Activated T-helper 17 cell treated with anti-CD3 and anti-CD28 coated beads, Interleukin-2, amount 50 U/mL, for 72 hours (primary cell): ENCODE results near the gene SLC1A1. TPM values are rescaled to one million over a fixed set of nuclear protein-coding genes. Genes with fewer than 3 reads are reported as not detected.
"Not testable (repeated sequence)": the region's sequence is repeated elsewhere in the genome, so short reads cannot be mapped to it uniquely, and the experiment has no call there.

Experiments used
- ATAC-seq: fragments of 150-1000 bp; cut with Tn5 transposase; replicated peaks from 2 replicates; pipeline ENCODE4 v1.10.0; 2021; ENCODE audit warnings: mild to moderate bottlenecking, moderate library complexity
- H3K27ac Mint-ChIP-seq: one replicate; pipeline ENCODE4 v1.8.0; 2022; ENCODE audit warnings: mixed read lengths
- H3K27me3 Mint-ChIP-seq: one replicate; pipeline ENCODE4 v1.8.0; 2022; ENCODE audit warnings: mixed read lengths
- H3K36me3 Mint-ChIP-seq: one replicate; pipeline ENCODE4 v1.8.0; 2022; ENCODE audit warnings: low read depth, mild to moderate bottlenecking, mixed read lengths
- H3K4me1 Mint-ChIP-seq: one replicate; pipeline ENCODE4 v1.8.0; 2022; ENCODE audit warnings: mixed read lengths
- H3K4me3 Mint-ChIP-seq: one replicate; pipeline ENCODE4 v1.8.0; 2022; ENCODE audit warnings: mild to moderate bottlenecking, mixed read lengths
- H3K9me3 Mint-ChIP-seq: one replicate; pipeline ENCODE4 v1.8.0; 2022; ENCODE audit warnings: mixed read lengths
- total RNA-seq, 2 donors: library from RNA; stranded (reverse); gene quantifications; one replicate each; pipeline ENCODE4 v1.2.3, GENCODE V29; 2022

The SLC1A1 gene
- total RNA-seq, 2 donors from 2014 or later: 0.45 TPM; not detected in 1

- Mint-ChIP-seq H3K27me3 (no peaks in the 10 kb centered on the region), H3K4me3 (no peak overlapping the region), H3K27ac (no peak overlapping the region), H3K36me3 (no peaks in the 10 kb centered on the region), H3K9me3 (no peaks in the 10 kb centered on the region), H3K4me1 (no peaks in the 10 kb centered on the region)
- no peak for ATAC-seq
Observed at GRCh38 chr9:4541856-4542255, 51.6 kb downstream of the SLC1A1 start.

GRCh38 chr9:4544714-4545113 is 54.4 kb downstream of the SLC1A1 start:
- not testable (repeated sequence) for H3K36me3 Mint-ChIP-seq, H3K4me1 Mint-ChIP-seq, H3K9me3 Mint-ChIP-seq, H3K4me3 Mint-ChIP-seq, H3K27me3 Mint-ChIP-seq, ATAC-seq, H3K27ac Mint-ChIP-seq

- Mint-ChIP-seq H3K9me3 (no peaks in the 10 kb centered on the region), H3K36me3 (no peaks in the 10 kb centered on the region), H3K4me1 (no peaks in the 10 kb centered on the region), H3K27ac (no peak overlapping the region), H3K4me3 (no peak overlapping the region), H3K27me3 (no peaks in the 10 kb centered on the region)
- no peak for ATAC-seq
Observed at GRCh38 chr9:4547016-4547415, 56.7 kb downstream of the SLC1A1 start.

GRCh38 chr9:4548811-4549725 is 58.8 kb downstream of the SLC1A1 start:
- H3K4me3 Mint-ChIP-seq: no peak overlapping the region
- ATAC-seq: no peak
- no peak overlapping the region for H3K27ac Mint-ChIP-seq
- H3K27me3 Mint-ChIP-seq: no peaks in the 10 kb centered on the region
- H3K9me3 Mint-ChIP-seq: no peaks in the 10 kb centered on the region
- no peaks in the 10 kb centered on the region for H3K36me3 Mint-ChIP-seq
- H3K4me1 Mint-ChIP-seq: peaks cover under 1% of the 10 kb centered on the region

GRCh38 chr9:4549751-4550295 is 59.6 kb downstream of the SLC1A1 start:
- Mint-ChIP-seq H3K4me3 (no peak overlapping the region), H3K36me3 (no peaks in the 10 kb centered on the region), H3K4me1 (peaks cover 4% of the 10 kb centered on the region), H3K9me3 (no peaks in the 10 kb centered on the region), H3K27me3 (no peaks in the 10 kb centered on the region), H3K27ac (no peak overlapping the region)
- no peak for ATAC-seq

GRCh38 chr9:4550777-4551484 is 60.7 kb downstream of the SLC1A1 start:
- no peak overlapping the region for H3K4me3 Mint-ChIP-seq
- H3K27ac Mint-ChIP-seq: no peak overlapping the region
- no peaks in the 10 kb centered on the region for H3K9me3 Mint-ChIP-seq
- H3K27me3 Mint-ChIP-seq: no peaks in the 10 kb centered on the region
- H3K4me1 Mint-ChIP-seq: peaks cover 4% of the 10 kb centered on the region
- no peaks in the 10 kb centered on the region for H3K36me3 Mint-ChIP-seq
- ATAC-seq: no peak

GRCh38 chr9:4553951-4554381 is 63.7 kb downstream of the SLC1A1 start:
- Mint-ChIP-seq H3K4me3 (no peak overlapping the region), H3K27ac (peak overlapping the region; percentile 58), H3K36me3 (no peaks in the 10 kb centered on the region), H3K4me1 (peaks cover 4% of the 10 kb centered on the region), H3K9me3 (no peaks in the 10 kb centered on the region), H3K27me3 (no peaks in the 10 kb centered on the region)
- no peak for ATAC-seq

- Mint-ChIP-seq H3K27ac (no peak overlapping the region), H3K27me3 (no peaks in the 10 kb centered on the region), H3K36me3 (no peaks in the 10 kb centered on the region), H3K9me3 (no peaks in the 10 kb centered on the region), H3K4me1 (peaks cover 4% of the 10 kb centered on the region), H3K4me3 (no peak overlapping the region)
- ATAC-seq: no peak
Observed at GRCh38 chr9:4555236-4555635, 65.0 kb downstream of the SLC1A1 start.

GRCh38 chr9:4558371-4558998 is 68.2 kb downstream of the SLC1A1 start:
- Mint-ChIP-seq H3K36me3 (no peaks in the 10 kb centered on the region), H3K9me3 (no peaks in the 10 kb centered on the region), H3K27ac (no peak overlapping the region), H3K27me3 (no peaks in the 10 kb centered on the region), H3K4me3 (no peak overlapping the region), H3K4me1 (peaks cover 5% of the 10 kb centered on the region)
- ATAC-seq: no peak

GRCh38 chr9:4559261-4560182 is 69.3 kb downstream of the SLC1A1 start:
- ATAC-seq: no peak
- no peak overlapping the region for H3K27ac Mint-ChIP-seq
- peaks cover 5% of the 10 kb centered on the region for H3K4me1 Mint-ChIP-seq
- no peak overlapping the region for H3K4me3 Mint-ChIP-seq
- H3K9me3 Mint-ChIP-seq: no peaks in the 10 kb centered on the region
- no peaks in the 10 kb centered on the region for H3K27me3 Mint-ChIP-seq
- no peaks in the 10 kb centered on the region for H3K36me3 Mint-ChIP-seq

GRCh38 chr9:4563105-4563504 is 72.8 kb downstream of the SLC1A1 start:
- peaks cover 5% of the 10 kb centered on the region for H3K4me1 Mint-ChIP-seq
- H3K27ac Mint-ChIP-seq: no peak overlapping the region
- no peaks in the 10 kb centered on the region for H3K27me3 Mint-ChIP-seq
- no peak for ATAC-seq
- H3K9me3 Mint-ChIP-seq: no peaks in the 10 kb centered on the region
- H3K36me3 Mint-ChIP-seq: no peaks in the 10 kb centered on the region
- no peak overlapping the region for H3K4me3 Mint-ChIP-seq

- no peak overlapping the region for H3K4me3 Mint-ChIP-seq
- H3K27me3 Mint-ChIP-seq: no peaks in the 10 kb centered on the region
- no peaks in the 10 kb centered on the region for H3K36me3 Mint-ChIP-seq
- H3K9me3 Mint-ChIP-seq: no peaks in the 10 kb centered on the region
- H3K27ac Mint-ChIP-seq: no peak overlapping the region
- peaks cover 5% of the 10 kb centered on the region for H3K4me1 Mint-ChIP-seq
- no peak for ATAC-seq
Observed at GRCh38 chr9:4566806-4567205, 76.5 kb downstream of the SLC1A1 start.

GRCh38 chr9:4567601-4568000 is 77.3 kb downstream of the SLC1A1 start:
- Mint-ChIP-seq H3K27ac (no peak overlapping the region), H3K27me3 (no peaks in the 10 kb centered on the region), H3K9me3 (no peaks in the 10 kb centered on the region), H3K4me1 (peaks cover 5% of the 10 kb centered on the region), H3K36me3 (no peaks in the 10 kb centered on the region), H3K4me3 (no peak overlapping the region)
- ATAC-seq: no peak

- H3K36me3 Mint-ChIP-seq: no peaks in the 10 kb centered on the region
- no peaks in the 10 kb centered on the region for H3K27me3 Mint-ChIP-seq
- ATAC-seq: no peak
- H3K4me3 Mint-ChIP-seq: no peak overlapping the region
- no peaks in the 10 kb centered on the region for H3K9me3 Mint-ChIP-seq
- H3K27ac Mint-ChIP-seq: no peak overlapping the region
- H3K4me1 Mint-ChIP-seq: no peaks in the 10 kb centered on the region
Observed at GRCh38 chr9:4569101-4569500, 78.8 kb downstream of the SLC1A1 start.
